Left lung (tissue), 10 donors: ENCODE results near the gene FGB. TPM values are rescaled to one million over a fixed set of nuclear protein-coding genes. Genes with fewer than 3 reads are reported as not detected.

Experiments used
- ATAC-seq: fragments of 200-7000 bp; cut with Tn5 transposase; one replicate; pipeline ENCODE4 v1.9.1; 2020; ENCODE audit warnings: moderate library complexity
- DNase-seq, 4 donors: peaks; one replicate each; pipeline ENCODE4 v3.0.0-alpha.2; 2013 to 2020
- H3K27ac ChIP-seq, 2 donors: fragments of 200-600 bp; sonication (generic) in 1 of 2; one replicate each; pipeline versions ENCODE4 v1.5.0 to v1.8.0; 2020 to 2021
- H3K27me3 ChIP-seq, 2 donors: fragments of 200-600 bp; sonication (generic) in 1 of 2; one replicate each; pipeline versions ENCODE4 v1.5.0 to v1.8.0; 2020 to 2021
- H3K36me3 ChIP-seq, 2 donors: fragments of 200-600 bp; sonication (generic) in 1 of 2; one replicate each; pipeline versions ENCODE4 v1.5.0 to v1.8.0; 2020 to 2021
- H3K4me1 ChIP-seq, 2 donors: fragments of 200-600 bp; one replicate each; pipeline ENCODE4 v1.8.0; 2021
- H3K4me3 ChIP-seq, 2 donors: fragments of 200-600 bp; sonication (generic) in 1 of 2; one replicate each; pipeline versions ENCODE4 v1.5.0 to v1.8.0; 2020 to 2021; ENCODE audit warnings: mild to moderate bottlenecking in 1 of 2
- H3K9me3 ChIP-seq, 2 donors: fragments of 200-600 bp; sonication (generic) in 1 of 2; one replicate each; pipeline versions ENCODE4 v1.5.0 to v1.8.0; 2020 to 2021
- intact Hi-C, 2 donors: fragments of 100-400 bp; cut with DNase I; formaldehyde crosslinking; loops; one replicate each; pipeline versions ENCODE4 v1.11.2 to v1.14.2; 2022
- polyA plus RNA-seq, 6 donors: library from polyadenylated mRNA; unstranded; fragments of 120-200 nt; gene quantifications; one replicate each; pipeline ENCODE4 v1.2.1, GENCODE V29; 2013; ENCODE audit not compliant: insufficient read length in 6 of 6
- total RNA-seq, 2 donors: library from RNA; stranded (reverse); fragmentation: NEBNext Ultra II Directional; extraction: Animal tissue kit (Norgen Biotek cat#: 25700); gene quantifications; one replicate each; pipeline ENCODE4 v1.2.1, GENCODE V29; 2021
- TF ChIP-seq, protein P1 (sequence below), 2 donors: fragments of 200-600 bp; sonication (generic) in 1 of 2; IDR thresholded peaks; one replicate each; pipeline versions ENCODE4 v1.5.0 to v1.8.0; 2021; ENCODE audit warnings: antibody characterized with exemption in 2 of 2
- donor health status: DM: no; HTN: yes; CAD: no.
- donor health status: DM: no; HTN: no; CAD: no.

Gene FGB
- total and polyA plus RNA-seq, 8 donors, result 0.11 to 4.6 (median 0.35) TPM; not detected in 3

- intact Hi-C loops, result no loop called here
- Histone ChIP-seq H3K27me3 (no peaks in the 10 kb centered on the region), H3K4me3 (no peak overlapping the region), H3K36me3 (no peaks in the 10 kb centered on the region), H3K9me3 (no peaks in the 10 kb centered on the region), H3K4me1 (no peaks in the 10 kb centered on the region), H3K27ac (no peak overlapping the region)
- no peak for ATAC-seq
- TF ChIP-seq, protein P1, sequence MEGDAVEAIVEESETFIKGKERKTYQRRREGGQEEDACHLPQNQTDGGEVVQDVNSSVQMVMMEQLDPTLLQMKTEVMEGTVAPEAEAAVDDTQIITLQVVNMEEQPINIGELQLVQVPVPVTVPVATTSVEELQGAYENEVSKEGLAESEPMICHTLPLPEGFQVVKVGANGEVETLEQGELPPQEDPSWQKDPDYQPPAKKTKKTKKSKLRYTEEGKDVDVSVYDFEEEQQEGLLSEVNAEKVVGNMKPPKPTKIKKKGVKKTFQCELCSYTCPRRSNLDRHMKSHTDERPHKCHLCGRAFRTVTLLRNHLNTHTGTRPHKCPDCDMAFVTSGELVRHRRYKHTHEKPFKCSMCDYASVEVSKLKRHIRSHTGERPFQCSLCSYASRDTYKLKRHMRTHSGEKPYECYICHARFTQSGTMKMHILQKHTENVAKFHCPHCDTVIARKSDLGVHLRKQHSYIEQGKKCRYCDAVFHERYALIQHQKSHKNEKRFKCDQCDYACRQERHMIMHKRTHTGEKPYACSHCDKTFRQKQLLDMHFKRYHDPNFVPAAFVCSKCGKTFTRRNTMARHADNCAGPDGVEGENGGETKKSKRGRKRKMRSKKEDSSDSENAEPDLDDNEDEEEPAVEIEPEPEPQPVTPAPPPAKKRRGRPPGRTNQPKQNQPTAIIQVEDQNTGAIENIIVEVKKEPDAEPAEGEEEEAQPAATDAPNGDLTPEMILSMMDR (IDR thresholded peaks at IDR 0.05), result no peak
- DNase-seq, result no peak
Measured at GRCh38 chr4:154564311-154564710, 1.5 kb downstream of the FGB start.

DNA sequence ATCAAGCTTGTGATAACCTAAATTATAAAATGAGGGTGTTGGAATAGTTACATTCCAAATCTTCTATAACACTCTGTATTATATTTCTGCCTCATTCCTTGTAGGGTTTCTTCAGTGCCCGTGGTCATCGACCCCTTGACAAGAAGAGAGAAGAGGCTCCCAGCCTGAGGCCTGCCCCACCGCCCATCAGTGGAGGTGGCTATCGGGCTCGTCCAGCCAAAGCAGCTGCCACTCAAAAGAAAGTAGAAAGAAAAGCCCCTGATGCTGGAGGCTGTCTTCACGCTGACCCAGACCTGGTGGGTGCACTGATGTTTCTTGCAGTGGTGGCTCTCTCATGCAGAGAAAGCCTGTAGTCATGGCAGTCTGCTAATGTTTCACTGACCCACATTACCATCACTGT lies 2.9 kb downstream of the FGB start:
- intact Hi-C loops, result no loop called here
- Histone ChIP-seq H3K4me3 (no peak overlapping the region), H3K27ac (no peak overlapping the region), H3K27me3 (no peaks in the 10 kb centered on the region), H3K9me3 (no peaks in the 10 kb centered on the region), H3K4me1 (no peaks in the 10 kb centered on the region), H3K36me3 (no peaks in the 10 kb centered on the region)
- no peak for ATAC-seq
- no peak for DNase-seq
- TF ChIP-seq, protein P1 (IDR thresholded peaks at IDR 0.05), result no peak

GRCh38 chr4:154566639-154567204 lies 3.9 kb downstream of the FGB start:
- TF ChIP-seq, protein P1 (IDR thresholded peaks at IDR 0.05), result no peak
- no peak overlapping the region for H3K4me3 ChIP-seq
- DNase-seq (no peak), ATAC-seq (no peak)
- no peaks in the 10 kb centered on the region for H3K9me3 ChIP-seq
- H3K36me3 ChIP-seq, result no peaks in the 10 kb centered on the region
- H3K27ac ChIP-seq, result no peak overlapping the region
- H3K4me1 ChIP-seq, result no peaks in the 10 kb centered on the region
- intact Hi-C loops, result no loop called here
- H3K27me3 ChIP-seq, result no peaks in the 10 kb centered on the region

- no peaks in the 10 kb centered on the region for H3K27me3 ChIP-seq
- DNase-seq, result no peak
- TF ChIP-seq, protein P1 (IDR thresholded peaks at IDR 0.05), result no peak
- H3K4me1 ChIP-seq, result no peaks in the 10 kb centered on the region
- H3K36me3 ChIP-seq, result no peaks in the 10 kb centered on the region
- intact Hi-C loops, result no loop called here
- no peaks in the 10 kb centered on the region for H3K9me3 ChIP-seq
- no peak overlapping the region for H3K27ac ChIP-seq
- ATAC-seq, result no peak
- H3K4me3 ChIP-seq, result no peak overlapping the region
Measured at GRCh38 chr4:154569028-154569427, 6.2 kb downstream of the FGB start.

GRCh38 chr4:154569584-154569983 lies 6.8 kb downstream of the FGB start:
- no peaks in the 10 kb centered on the region for H3K27me3 ChIP-seq
- TF ChIP-seq, protein P1 (IDR thresholded peaks at IDR 0.05), result no peak
- no peaks in the 10 kb centered on the region for H3K9me3 ChIP-seq
- ATAC-seq (no peak), DNase-seq (no peak)
- intact Hi-C loops, result no loop called here
- no peaks in the 10 kb centered on the region for H3K36me3 ChIP-seq
- no peak overlapping the region for H3K4me3 ChIP-seq
- H3K27ac ChIP-seq, result no peak overlapping the region
- H3K4me1 ChIP-seq, result no peaks in the 10 kb centered on the region
